Right ventricle myocardium superior (tissue), 1 donor: Measurements from ENCODE around the gene KCTD16. TPM values are rescaled to one million over a fixed set of nuclear protein-coding genes. Genes with fewer than 3 reads are reported as not detected.

Experiments used
- ATAC-seq: fragments of 200-7000 bp; cut with Tn5 transposase; one replicate; pipeline ENCODE4 v1.9.1; 2020; ENCODE audit warnings: mild to moderate bottlenecking; ENCODE audit not compliant: poor library complexity
- DNase-seq: peaks from one replicate; pipeline ENCODE4 v3.0.0-alpha.2; 2020
- intact Hi-C: fragments of 100-400 bp; cut with DNase I; formaldehyde crosslinking; loops from one replicate; pipeline ENCODE4 v1.11.2; 2022
- long read RNA-seq: library from polyadenylated mRNA; unstranded; transcript quantifications from one replicate; pipeline ENCODE4 v2.0.0, GENCODE V29; 2021
- total RNA-seq: library from RNA; stranded (reverse); fragmentation: NEBNext Ultra II Directional; extraction: Animal tissue kit (Norgen Biotek cat#: 25700); gene quantifications from one replicate; pipeline ENCODE4 v1.2.1, GENCODE V29; 2021
- donor health status: DM: no; HTN: yes; CAD: no; lungs with severe emphysema.

Gene KCTD16
- 0.03 TPM for total RNA-seq
- long read RNA-seq = 0 reads

- peak; percentile 99 for ATAC-seq
- intact Hi-C loops = no loop called here
- peak; percentile 97 for DNase-seq
Measured at GRCh38 chr5:144170276-144171024, at the start of gene KCTD16, which contains the start of gene YIPF5. TSS of gene KCTD16 (plus strand) at chr5:144170873. TSS of gene YIPF5 (minus strand) at chr5:144170659. CDS start at chr5:144169955, 704 bp downstream.

- ATAC-seq = no peak
- intact Hi-C loops = no loop called here
Measured at GRCh38 chr5:144121577-144121976, 49.1 kb upstream of the KCTD16 start.

GRCh38 chr5:144122081-144122480, 48.6 kb upstream of the KCTD16 start:
- no peak for ATAC-seq
- DNase-seq = no peak
- intact Hi-C loops = no loop called here

More at GRCh38 chr5:144121577-144121976, 49.1 kb upstream of the KCTD16 start:
- DNase-seq = no peak

- DNase-seq (no peak), ATAC-seq (no peak)
- intact Hi-C loops = no loop called here
Measured at GRCh38 chr5:144122641-144123040, 48.0 kb upstream of the KCTD16 start.

GRCh38 chr5:144125163-144125726, 45.4 kb upstream of the KCTD16 start:
- intact Hi-C loops = no loop called here
- peak; percentile 36 for ATAC-seq
- no peak for DNase-seq

GRCh38 chr5:144126707-144127106, 44.0 kb upstream of the KCTD16 start:
- intact Hi-C loops = no loop called here
- DNase-seq (no peak), ATAC-seq (no peak)

GRCh38 chr5:144128844-144129243, 41.8 kb upstream of the KCTD16 start:
- intact Hi-C loops = no loop called here
- ATAC-seq = no peak
- no peak for DNase-seq

- ATAC-seq (no peak), DNase-seq (no peak)
- intact Hi-C loops = no loop called here
Measured at GRCh38 chr5:144130306-144130705, 40.4 kb upstream of the KCTD16 start.

GRCh38 chr5:144131261-144131660, 39.4 kb upstream of the KCTD16 start:
- intact Hi-C loops = no loop called here
- ATAC-seq (no peak), DNase-seq (no peak)

GRCh38 chr5:144133050-144133633, 37.5 kb upstream of the KCTD16 start:
- intact Hi-C loops = no loop called here
- DNase-seq (no peak), ATAC-seq (no peak)

- DNase-seq (no peak), ATAC-seq (no peak)
- intact Hi-C loops = no loop called here
Measured at GRCh38 chr5:144134194-144134826, 36.4 kb upstream of the KCTD16 start.

- no peak for ATAC-seq
- no peak for DNase-seq
- intact Hi-C loops = no loop called here
Measured at GRCh38 chr5:144135113-144135762, 35.4 kb upstream of the KCTD16 start.

GRCh38 chr5:144139586-144139985, 31.1 kb upstream of the KCTD16 start:
- DNase-seq (no peak), ATAC-seq (peak; percentile 10)
- intact Hi-C loops = no loop called here

- intact Hi-C loops = no loop called here
- ATAC-seq (no peak), DNase-seq (no peak)
Measured at GRCh38 chr5:144141585-144141984, 29.1 kb upstream of the KCTD16 start.

- ATAC-seq (peak; percentile 76), DNase-seq (no peak)
- intact Hi-C loops = no loop called here
Measured at GRCh38 chr5:144142139-144142823, 28.4 kb upstream of the KCTD16 start.

GRCh38 chr5:144142824-144143162, 27.9 kb upstream of the KCTD16 start:
- intact Hi-C loops = no loop called here
- ATAC-seq (no peak), DNase-seq (no peak)

GRCh38 chr5:144143625-144144024, 27.0 kb upstream of the KCTD16 start:
- ATAC-seq = no peak
- no peak for DNase-seq
- intact Hi-C loops = no loop called here

- DNase-seq (no peak), ATAC-seq (peak; percentile 54)
- intact Hi-C loops = no loop called here
Measured at GRCh38 chr5:144144956-144145751, 25.5 kb upstream of the KCTD16 start.
